DOHH2 (cell line): ENCODE results near the gene ZBTB7C.

Experiments
- EZH2phosphoT487 ChIP-seq: fragments of 200-600 bp; sonication (generic); IDR thresholded peaks from 2 replicates; pipeline ENCODE4 v1.6.1; 2017; ENCODE audit warnings: borderline replicate concordance, mild to moderate bottlenecking, antibody characterized with exemption, low read length, moderate library complexity, mixed read lengths
- TF ChIP-seq, protein P1 (sequence below): fragments of 200-600 bp; sonication (generic); IDR thresholded peaks from one replicate; pipeline ENCODE4 v1.5.1; 2014; ENCODE audit warnings: antibody characterized with exemption, mild to moderate bottlenecking, low read depth, low read length; ENCODE audit not compliant: poor library complexity, severe bottlenecking

DNA sequence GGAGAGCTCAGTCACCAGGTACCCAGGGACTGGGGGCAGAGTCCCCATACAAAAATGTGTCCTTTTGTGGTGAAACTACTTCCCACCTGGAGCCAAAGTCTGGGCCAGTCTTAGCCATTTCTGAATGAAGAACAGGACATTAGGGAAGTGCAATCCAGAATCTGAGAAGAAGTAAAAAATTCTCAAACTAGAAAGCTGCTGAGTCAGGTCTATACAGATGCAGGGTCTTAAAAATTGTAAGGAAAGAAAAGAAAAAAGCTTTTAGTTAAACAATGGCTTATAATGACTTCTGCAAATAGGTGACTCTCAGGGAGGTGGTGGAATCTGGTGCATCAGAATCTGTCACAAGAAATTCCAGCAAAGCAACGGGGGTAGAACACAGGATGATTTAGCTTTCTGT is 13.5 kb downstream of the ZBTB7C start:
- TF ChIP-seq, protein P1, sequence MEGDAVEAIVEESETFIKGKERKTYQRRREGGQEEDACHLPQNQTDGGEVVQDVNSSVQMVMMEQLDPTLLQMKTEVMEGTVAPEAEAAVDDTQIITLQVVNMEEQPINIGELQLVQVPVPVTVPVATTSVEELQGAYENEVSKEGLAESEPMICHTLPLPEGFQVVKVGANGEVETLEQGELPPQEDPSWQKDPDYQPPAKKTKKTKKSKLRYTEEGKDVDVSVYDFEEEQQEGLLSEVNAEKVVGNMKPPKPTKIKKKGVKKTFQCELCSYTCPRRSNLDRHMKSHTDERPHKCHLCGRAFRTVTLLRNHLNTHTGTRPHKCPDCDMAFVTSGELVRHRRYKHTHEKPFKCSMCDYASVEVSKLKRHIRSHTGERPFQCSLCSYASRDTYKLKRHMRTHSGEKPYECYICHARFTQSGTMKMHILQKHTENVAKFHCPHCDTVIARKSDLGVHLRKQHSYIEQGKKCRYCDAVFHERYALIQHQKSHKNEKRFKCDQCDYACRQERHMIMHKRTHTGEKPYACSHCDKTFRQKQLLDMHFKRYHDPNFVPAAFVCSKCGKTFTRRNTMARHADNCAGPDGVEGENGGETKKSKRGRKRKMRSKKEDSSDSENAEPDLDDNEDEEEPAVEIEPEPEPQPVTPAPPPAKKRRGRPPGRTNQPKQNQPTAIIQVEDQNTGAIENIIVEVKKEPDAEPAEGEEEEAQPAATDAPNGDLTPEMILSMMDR, result no peak
- TF ChIP-seq EZH2phosphoT487, result no peak
